Activated naive CD4-positive, alpha-beta T cell (primary cell): ENCODE data around the gene TRIM61.
"Not testable (repeated sequence)": the region's sequence is repeated elsewhere in the genome, so short reads cannot be mapped to it uniquely, and the experiment has no call there.

Source experiments
- DNase-seq, 4 experiments: peaks; one replicate each; lab custom pipeline; 2025; lab: John Stamatoyannopoulos, UW

Gene TRIM61

GRCh38 chr4:164977243-164978164 is at the start of gene TRIM61:
Gene TRIM61, minus strand, starts transcription at chr4:164977657. Its CDS starts 7,655 bp downstream, at chr4:164970002.
- peak; percentile 1 to 43 (median 2) for DNase-seq

- not testable (repeated sequence) for DNase-seq
Measured at GRCh38 chr4:165025782-165026181, 48.3 kb upstream of the TRIM61 start.

GRCh38 chr4:165019995-165020394 is 42.5 kb upstream of the TRIM61 start:
- not testable (repeated sequence) for DNase-seq

GRCh38 chr4:165016971-165017370 is 39.5 kb upstream of the TRIM61 start:
- DNase-seq: no peak

- DNase-seq: no peak
Measured at GRCh38 chr4:165013691-165014090, 36.2 kb upstream of the TRIM61 start.

GRCh38 chr4:165011403-165011802 is 33.9 kb upstream of the TRIM61 start:
- DNase-seq: no peak

- no peak for DNase-seq
Measured at GRCh38 chr4:165010991-165011390, 33.5 kb upstream of the TRIM61 start.

GRCh38 chr4:165010487-165010886 is 33.0 kb upstream of the TRIM61 start:
- no peak for DNase-seq

GRCh38 chr4:165009493-165010227 is 32.2 kb upstream of the TRIM61 start:
- DNase-seq: no peak

- no peak for DNase-seq
Measured at GRCh38 chr4:165006886-165007285, 29.4 kb upstream of the TRIM61 start.

- no peak for DNase-seq
Measured at GRCh38 chr4:165006456-165006855, 29.0 kb upstream of the TRIM61 start.

- DNase-seq: no peak
Measured at GRCh38 chr4:165005352-165005925, 28.0 kb upstream of the TRIM61 start.

GRCh38 chr4:165001957-165002356 is 24.5 kb upstream of the TRIM61 start:
- DNase-seq: not testable (repeated sequence)

GRCh38 chr4:164998526-164999080 is 21.1 kb upstream of the TRIM61 start:
- not testable (repeated sequence) for DNase-seq

GRCh38 chr4:164997941-164998340 is 20.5 kb upstream of the TRIM61 start:
- no peak for DNase-seq

- DNase-seq: no peak
Measured at GRCh38 chr4:164997324-164997723, 19.9 kb upstream of the TRIM61 start.

- not testable (repeated sequence) for DNase-seq
Measured at GRCh38 chr4:164996123-164996522, 18.7 kb upstream of the TRIM61 start.

GRCh38 chr4:164990786-164991185 is 13.3 kb upstream of the TRIM61 start:
- DNase-seq: not testable (repeated sequence)

GRCh38 chr4:164989471-164989870 is 12.0 kb upstream of the TRIM61 start:
- no peak for DNase-seq

- DNase-seq: not testable (repeated sequence)
Measured at GRCh38 chr4:164971929-164972328, 5.5 kb downstream of the TRIM61 start.

- no peak for DNase-seq
Measured at GRCh38 chr4:164959896-164960295, 17.6 kb downstream of the TRIM61 start.

- not testable (repeated sequence) for DNase-seq
Measured at GRCh38 chr4:164959421-164959820, 18.0 kb downstream of the TRIM61 start.
